A673 (cell line): ENCODE data around the gene PSMG3. TPM values are rescaled to one million over a fixed set of nuclear protein-coding genes. Genes with fewer than 3 reads are reported as not detected.

ENCODE experiments used
- Bru-seq: library from RNA; stranded (reverse); fragments of 400-500 nt; gene quantifications from one replicate; lab custom pipeline; 2021; lab: Mats Ljungman, UMichigan
- BruChase-seq, 2 experiments: library from RNA; stranded (reverse); fragments of 400-500 nt; gene quantifications; one replicate each; lab custom pipeline; 2021; lab: Mats Ljungman, UMichigan
- BruUV-seq: library from RNA; stranded (reverse); fragments of 400-500 nt; replicated peaks from 2 replicates; lab custom pipeline; 2021; lab: Mats Ljungman, UMichigan
- CTCF ChIA-PET: fragments of 300-600 bp; sonication (Branson Sonifier 250); formaldehyde crosslinking; loops from one replicate; lab custom pipeline; 2022; ENCODE audit warnings: antibody characterized with exemption; lab: Charles Lee
- POLR2A ChIA-PET: fragments of 300-600 bp; sonication (Branson Sonifier 250); formaldehyde crosslinking; loops from one replicate; lab custom pipeline; 2022; ENCODE audit warnings: antibody characterized with exemption; ENCODE audit not compliant: low non-redundant PET; lab: Charles Lee
- DNase-seq: peaks from one replicate; pipeline ENCODE4 v3.0.0-alpha.2; 2015; ENCODE audit warnings: low spot score
- H3K27ac ChIP-seq: fragments of 200-600 bp; sonication (generic); 2 replicates; pipeline ENCODE4 v1.5.1; 2016; ENCODE audit warnings: mixed run types, low read depth, mild to moderate bottlenecking, mixed read lengths, antibody characterized with exemption, low read length; ENCODE audit not compliant: poor library complexity, severe bottlenecking
- H3K27me3 ChIP-seq: fragments of 200-600 bp; sonication (generic); replicated peaks from 2 replicates; pipeline ENCODE4 v1.6.1; 2017; ENCODE audit warnings: mixed run types, low read depth, mild to moderate bottlenecking, mixed read lengths, antibody characterized with exemption, low read length; ENCODE audit not compliant: insufficient read depth, poor library complexity
- H3K36me3 ChIP-seq: fragments of 200-600 bp; sonication (generic); 2 replicates; pipeline ENCODE4 v1.6.1; 2016; ENCODE audit warnings: mixed run types, mild to moderate bottlenecking, mixed read lengths, antibody characterized with exemption, low read length; ENCODE audit not compliant: insufficient read depth, poor library complexity, severe bottlenecking
- H3K4me1 ChIP-seq: fragments of 200-600 bp; sonication (generic); 2 replicates; pipeline ENCODE4 v1.6.1; 2017; ENCODE audit warnings: mixed run types, mild to moderate bottlenecking, mixed read lengths, antibody characterized with exemption, low read length; ENCODE audit not compliant: insufficient read depth, poor library complexity, severe bottlenecking
- H3K4me3 ChIP-seq: fragments of 200-600 bp; sonication (generic); 2 replicates; pipeline ENCODE4 v1.5.1; 2016; ENCODE audit warnings: low read depth, mixed run types, mild to moderate bottlenecking, mixed read lengths, low read length; ENCODE audit not compliant: poor library complexity, severe bottlenecking
- H3K9me3 ChIP-seq: fragments of 200-600 bp; sonication (generic); 2 replicates; pipeline ENCODE4 v1.6.1; 2016; ENCODE audit warnings: mixed run types, low read depth, mild to moderate bottlenecking, mixed read lengths, antibody characterized with exemption, low read length; ENCODE audit not compliant: poor library complexity, severe bottlenecking
- CTCF ChIP-seq: fragments of 300-800, 200-600 bp; sonication (generic); conservative IDR thresholded peaks from 2 replicates; pipeline ENCODE4 v1.5.1; 2017; ENCODE audit warnings: low read depth, mild to moderate bottlenecking, antibody characterized with exemption, low read length, moderate library complexity, mixed read lengths
- EZH2 ChIP-seq: fragments of 200-600 bp; sonication (generic); IDR thresholded peaks from 2 replicates; pipeline ENCODE4 v1.6.1; 2017; ENCODE audit warnings: borderline replicate concordance, low read depth, mild to moderate bottlenecking, mixed read lengths, antibody characterized with exemption, low read length; ENCODE audit not compliant: poor library complexity, severe bottlenecking
- intact Hi-C: fragments of 100-400 bp; cut with micrococcal nuclease; formaldehyde crosslinking; loops from one replicate; pipeline ENCODE4 v1.10.0; 2022; ENCODE audit not compliant: unreplicated experiment
- long read RNA-seq: library from polyadenylated mRNA; stranded (forward); transcript quantifications from one replicate; pipeline ENCODE4 v2.0.0, GENCODE V29; 2022
- total RNA-seq: library from RNA; stranded (reverse); gene quantifications from 2 replicates; pipeline ENCODE4 v1.2.3, GENCODE V29; 2021

Gene PSMG3, protein sequence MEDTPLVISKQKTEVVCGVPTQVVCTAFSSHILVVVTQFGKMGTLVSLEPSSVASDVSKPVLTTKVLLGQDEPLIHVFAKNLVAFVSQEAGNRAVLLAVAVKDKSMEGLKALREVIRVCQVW
- total RNA-seq, result 54.9 and 57.9 TPM in 2 replicates
- percentile 75 among the genes with signal in this experiment for Bru-seq, nascent RNA
- percentile 75 among the genes with signal in this experiment for BruChase-seq, experiment 1, labeled RNA remaining after a 2-hour chase
- BruChase-seq, experiment 2, labeled RNA remaining after a 6-hour chase, result percentile 79 among the genes with signal in this experiment
- long read RNA-seq, transcript PSMG3-202 (2 exons, 1,391 nt), result minor isoform, 13 of 37 reads
- long read RNA-seq, transcript PSMG3-203 (3 exons, 774 nt), result major isoform, 14 of 37 reads
- long read RNA-seq, partial matches to known transcripts, result 0 of 37 reads
- long read RNA-seq, other reads (novel, unspliced or antisense), result 10 of 37 reads

GRCh38 chr7:1569833-1570632 is at the start of gene PSMG3:
TSS of gene PSMG3 (minus strand) at chr7:1570032. CDS start at chr7:1569339, 693 bp downstream.
- BruUV-seq, result no TSS peak
- CTCF ChIA-PET, result no interaction called here

DNA sequence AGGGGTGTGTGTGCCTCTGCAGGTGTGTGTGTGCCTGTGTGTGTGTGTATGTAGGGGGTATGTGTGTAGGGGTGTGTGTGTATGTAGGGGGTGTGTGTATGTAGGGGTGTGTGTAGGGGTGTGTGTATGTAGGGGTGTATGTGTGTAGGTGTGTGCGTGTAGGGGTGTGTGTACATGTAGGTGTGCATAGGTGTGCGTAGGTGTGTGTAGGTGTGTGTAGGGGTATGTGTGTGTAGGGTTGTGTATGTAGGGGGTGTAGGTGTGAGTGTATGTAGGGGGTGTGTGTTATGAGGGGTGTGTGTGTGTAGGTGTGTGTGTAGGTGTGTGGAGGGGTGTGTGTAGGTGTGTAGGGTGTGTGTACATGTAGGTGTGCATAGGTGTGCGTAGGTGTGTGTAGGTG is 48.6 kb upstream of the PSMG3 start:
- CTCF ChIA-PET, result no interaction called here
- Histone ChIP-seq H3K4me3 (no peak overlapping the region), H3K36me3 (no peaks in the 10 kb centered on the region), H3K27ac (no peak overlapping the region), H3K27me3 (peaks cover 9% of the 10 kb centered on the region), H3K4me1 (no peaks in the 10 kb centered on the region), H3K9me3 (no peaks in the 10 kb centered on the region)
- POLR2A ChIA-PET, result no interaction called here
- TF ChIP-seq CTCF (no peak), EZH2 (no peak)
- no peak for DNase-seq
- no TSS peak for BruUV-seq
- intact Hi-C loops, result no loop called here

More at GRCh38 chr7:1569833-1570632, at the start of gene PSMG3:
- peak within 1 kb of the TSS; percentile 95 for H3K27ac ChIP-seq
- H3K4me3 ChIP-seq, result peak within 1 kb of the TSS; percentile 97
- TF ChIP-seq CTCF, result peak; percentile 23; the same call in 1 of the 2 replicates
- TF ChIP-seq EZH2, result no peak
- H3K9me3 ChIP-seq, result no peaks in the 10 kb centered on the region
- DNase-seq, result peak; percentile 97
- peaks cover 5% of the 10 kb centered on the region for H3K36me3 ChIP-seq
- POLR2A ChIA-PET, result no interaction called here
- no peaks in the 10 kb centered on the region for H3K27me3 ChIP-seq
- H3K4me1 ChIP-seq, result peaks cover 35% of the 10 kb centered on the region
- intact Hi-C loops, result loop anchor here (10.0 kb wide), 1 partner anchor 785 kb away; the partner anchor contains the start of gene EIF3B

DNA sequence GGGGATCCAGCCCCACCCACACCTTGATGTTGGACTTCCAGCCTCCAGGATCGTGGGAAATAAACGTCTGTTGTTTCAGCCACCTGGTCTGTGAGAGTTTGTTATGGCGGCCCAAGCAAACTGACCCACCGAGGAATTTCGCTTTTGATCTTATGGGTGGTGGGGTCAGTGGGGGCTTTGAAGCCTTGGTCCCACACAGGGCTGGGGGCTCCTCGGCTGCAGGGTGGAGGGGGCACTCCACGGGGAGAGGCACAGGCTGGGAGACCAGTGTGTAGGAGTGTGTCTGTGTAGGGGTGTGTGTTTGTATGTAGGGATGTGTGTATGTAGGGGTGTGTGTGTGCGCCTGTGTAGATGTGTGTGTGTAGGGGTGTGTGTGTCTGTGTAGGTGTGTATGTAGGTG is 48.1 kb upstream of the PSMG3 start:
- peaks cover 9% of the 10 kb centered on the region for H3K27me3 ChIP-seq
- no peak overlapping the region for H3K27ac ChIP-seq
- DNase-seq, result no peak
- CTCF ChIA-PET, result no interaction called here
- no peak overlapping the region for H3K4me3 ChIP-seq
- H3K36me3 ChIP-seq, result no peaks in the 10 kb centered on the region
- H3K9me3 ChIP-seq, result no peaks in the 10 kb centered on the region
- TF ChIP-seq CTCF (no peak), EZH2 (no peak)
- no peaks in the 10 kb centered on the region for H3K4me1 ChIP-seq
- no TSS peak for BruUV-seq
- POLR2A ChIA-PET, result no interaction called here
- intact Hi-C loops, result no loop called here
